Left ventricle myocardium inferior (tissue), 1 donor: ENCODE measurements around the gene DNAJC11. TPM values are rescaled to one million over a fixed set of nuclear protein-coding genes. Genes with fewer than 3 reads are reported as not detected.

Experiments
- DNase-seq: peaks from one replicate; pipeline ENCODE4 v3.0.0-alpha.2; 2020
- H3K27ac ChIP-seq: fragments of 200-600 bp; replicated peaks from 2 replicates; pipeline ENCODE4 v1.8.0; 2021
- H3K27me3 ChIP-seq: fragments of 200-600 bp; 2 replicates; pipeline ENCODE4 v1.8.0; 2021; ENCODE audit warnings: low read depth
- H3K36me3 ChIP-seq: fragments of 200-600 bp; 2 replicates; pipeline ENCODE4 v1.8.0; 2021
- H3K4me1 ChIP-seq: fragments of 200-600 bp; 2 replicates; pipeline ENCODE4 v1.8.0; 2021
- H3K4me3 ChIP-seq: fragments of 200-600 bp; 2 replicates; pipeline ENCODE4 v1.8.0; 2021; ENCODE audit warnings: mild to moderate bottlenecking, moderate library complexity
- H3K9me3 ChIP-seq: fragments of 200-600 bp; replicated peaks from 2 replicates; pipeline ENCODE4 v1.8.0; 2021
- intact Hi-C: fragments of 100-400 bp; cut with micrococcal nuclease; formaldehyde crosslinking; loops from one replicate; pipeline ENCODE4 v1.11.0; 2022
- total RNA-seq: library from RNA; stranded (reverse); fragmentation: NEBNext Ultra II Directional; extraction: Animal tissue kit (Norgen Biotek cat#: 25700); gene quantifications from one replicate; pipeline ENCODE4 v1.2.1, GENCODE V29; 2021
- TF ChIP-seq, protein P1 (sequence below): fragments of 200-600 bp; IDR thresholded peaks from 2 replicates; pipeline ENCODE4 v1.8.0; 2021; ENCODE audit warnings: antibody characterized with exemption, mild to moderate bottlenecking, borderline replicate concordance
- donor health status: DM: no; HTN: yes; CAD: no; lungs with severe emphysema.

DNAJC11 gene
- total RNA-seq, 1 donor from 2014 or later = 73.6 TPM

DNA sequence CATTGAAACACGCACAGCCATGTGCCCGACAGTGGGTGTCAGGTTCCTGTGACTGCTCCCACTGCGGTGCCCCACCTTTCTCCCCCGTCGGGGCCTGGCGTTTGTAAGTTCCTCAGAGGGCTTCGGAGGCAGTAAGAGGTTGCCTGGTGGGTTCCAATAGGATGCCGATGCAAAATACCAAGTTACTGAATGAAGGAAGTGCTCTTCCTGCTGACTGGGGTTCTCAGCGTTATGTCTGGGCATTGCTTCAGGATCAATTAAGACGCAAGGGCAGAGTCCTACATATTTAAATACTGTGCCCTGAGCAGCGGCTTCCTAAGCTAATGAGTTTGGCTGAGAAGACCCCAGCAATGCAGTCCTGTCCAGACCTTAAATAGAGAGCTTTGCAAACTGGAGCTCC is 28.9 kb upstream of the DNAJC11 start:
- peaks cover 9% of the 10 kb centered on the region for H3K4me1 ChIP-seq
- H3K9me3 ChIP-seq = no peaks in the 10 kb centered on the region
- H3K4me3 ChIP-seq = no peak overlapping the region
- no peak for DNase-seq
- H3K27ac ChIP-seq = no peak overlapping the region
- intact Hi-C loops = no loop called here
- TF ChIP-seq, protein P1, sequence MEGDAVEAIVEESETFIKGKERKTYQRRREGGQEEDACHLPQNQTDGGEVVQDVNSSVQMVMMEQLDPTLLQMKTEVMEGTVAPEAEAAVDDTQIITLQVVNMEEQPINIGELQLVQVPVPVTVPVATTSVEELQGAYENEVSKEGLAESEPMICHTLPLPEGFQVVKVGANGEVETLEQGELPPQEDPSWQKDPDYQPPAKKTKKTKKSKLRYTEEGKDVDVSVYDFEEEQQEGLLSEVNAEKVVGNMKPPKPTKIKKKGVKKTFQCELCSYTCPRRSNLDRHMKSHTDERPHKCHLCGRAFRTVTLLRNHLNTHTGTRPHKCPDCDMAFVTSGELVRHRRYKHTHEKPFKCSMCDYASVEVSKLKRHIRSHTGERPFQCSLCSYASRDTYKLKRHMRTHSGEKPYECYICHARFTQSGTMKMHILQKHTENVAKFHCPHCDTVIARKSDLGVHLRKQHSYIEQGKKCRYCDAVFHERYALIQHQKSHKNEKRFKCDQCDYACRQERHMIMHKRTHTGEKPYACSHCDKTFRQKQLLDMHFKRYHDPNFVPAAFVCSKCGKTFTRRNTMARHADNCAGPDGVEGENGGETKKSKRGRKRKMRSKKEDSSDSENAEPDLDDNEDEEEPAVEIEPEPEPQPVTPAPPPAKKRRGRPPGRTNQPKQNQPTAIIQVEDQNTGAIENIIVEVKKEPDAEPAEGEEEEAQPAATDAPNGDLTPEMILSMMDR = no peak
- H3K27me3 ChIP-seq = peaks cover 3% of the 10 kb centered on the region
- H3K36me3 ChIP-seq = no peaks in the 10 kb centered on the region

- peak; percentile 35 for DNase-seq
- no peak overlapping the region for H3K27ac ChIP-seq
- no peak overlapping the region for H3K4me3 ChIP-seq
- TF ChIP-seq, protein P1 = peak; percentile 85
- intact Hi-C loops = loop anchor here (10.0 kb wide), 2 partner anchors 157 to 347 kb away; no protein-coding TSS in a partner anchor
- H3K36me3 ChIP-seq = no peaks in the 10 kb centered on the region
- no peaks in the 10 kb centered on the region for H3K27me3 ChIP-seq
- H3K9me3 ChIP-seq = no peaks in the 10 kb centered on the region
- H3K4me1 ChIP-seq = peaks cover 9% of the 10 kb centered on the region
Measured at GRCh38 chr1:6727535-6727934, 25.9 kb upstream of the DNAJC11 start.

DNA sequence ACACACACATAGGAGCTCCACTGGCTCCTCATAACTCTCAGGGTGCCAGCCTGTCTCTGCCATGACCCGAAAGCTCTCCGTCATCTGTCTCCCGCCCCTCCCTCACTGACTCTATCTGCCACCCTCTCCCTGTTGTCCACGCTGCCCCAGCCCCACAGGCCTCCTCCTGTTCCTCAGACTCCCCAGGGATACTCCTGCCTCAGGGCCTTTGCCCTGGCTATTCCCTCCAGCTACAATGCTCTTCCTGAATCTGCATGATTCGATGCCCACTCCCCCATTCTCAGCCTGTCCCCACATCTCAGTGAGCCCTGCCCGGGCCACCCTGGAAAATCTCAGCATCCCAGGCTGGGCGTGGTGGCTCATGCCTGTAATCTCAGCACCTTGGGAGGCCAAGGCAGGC is 24.6 kb upstream of the DNAJC11 start:
- Histone ChIP-seq H3K27me3 (no peaks in the 10 kb centered on the region), H3K4me3 (no peak overlapping the region), H3K9me3 (no peaks in the 10 kb centered on the region), H3K4me1 (peaks cover 9% of the 10 kb centered on the region), H3K27ac (no peak overlapping the region), H3K36me3 (no peaks in the 10 kb centered on the region)
- DNase-seq = no peak
- TF ChIP-seq, protein P1 = no peak
- intact Hi-C loops = loop anchor here (10.0 kb wide), 2 partner anchors 159 to 349 kb away; no protein-coding TSS in a partner anchor

- TF ChIP-seq, protein P1 = no peak
- intact Hi-C loops = loop anchor here (10.0 kb wide), 2 partner anchors 160 to 350 kb away; no protein-coding TSS in a partner anchor
- H3K4me1 ChIP-seq = peaks cover 9% of the 10 kb centered on the region
- H3K27me3 ChIP-seq = no peaks in the 10 kb centered on the region
- no peak overlapping the region for H3K4me3 ChIP-seq
- no peaks in the 10 kb centered on the region for H3K9me3 ChIP-seq
- DNase-seq = no peak
- H3K36me3 ChIP-seq = no peaks in the 10 kb centered on the region
- no peak overlapping the region for H3K27ac ChIP-seq
Measured at GRCh38 chr1:6724517-6725141, 23.0 kb upstream of the DNAJC11 start.

- no peaks in the 10 kb centered on the region for H3K9me3 ChIP-seq
- TF ChIP-seq, protein P1 = no peak
- intact Hi-C loops = loop anchor here (10.0 kb wide), 2 partner anchors 161 to 351 kb away; no protein-coding TSS in a partner anchor
- no peak overlapping the region for H3K4me3 ChIP-seq
- no peaks in the 10 kb centered on the region for H3K36me3 ChIP-seq
- H3K27ac ChIP-seq = no peak overlapping the region
- no peak for DNase-seq
- peaks cover 4% of the 10 kb centered on the region for H3K27me3 ChIP-seq
- H3K4me1 ChIP-seq = peaks cover 9% of the 10 kb centered on the region
Measured at GRCh38 chr1:6723621-6724428, 22.2 kb upstream of the DNAJC11 start.
